Measurements from ENCODE around the gene SLX4IP.

GRCh38 chr20:10511509-10512251 is 76.6 kb downstream of the SLX4IP start:
- TF ChIP-seq CTCF (tag by site-specific recombination; IDR thresholded peaks at IDR 0.05) (no peak), EGR2 (tag by site-specific recombination; IDR thresholded peaks at IDR 0.05; ENCODE audit: low read depth) (no peak), REPIN1 (tag by site-specific recombination; IDR thresholded peaks at IDR 0.05; ENCODE audit: low read depth) (no peak), PBX3 (CRISPR knock-in tag; IDR thresholded peaks at IDR 0.05) (no peak), PATZ1 (tag by site-specific recombination; IDR thresholded peaks at IDR 0.05) (no peak), REST (tag by site-specific recombination; IDR thresholded peaks at IDR 0.05) (no peak), ZNF843 (tag by site-specific recombination; IDR thresholded peaks at IDR 0.05) (no peak), SETDB1 (IDR thresholded peaks at IDR 0.05; ENCODE audit: insufficient read length, low read length) (no peak), ZNF449 (tag by site-specific recombination; IDR thresholded peaks at IDR 0.05) (no peak), KLF10 (tag by site-specific recombination; IDR thresholded peaks at IDR 0.05) (no peak)

Measured in HEK293 (cell line).